GM18907 (cell line): ENCODE data around the gene ST3GAL4.
"Not testable (repeated sequence)": the region's sequence is repeated elsewhere in the genome, so short reads cannot be mapped to it uniquely, and the experiment has no call there.

Source experiments
- ATAC-seq: cut with Tn5 transposase; IDR thresholded peaks from one replicate; pipeline ENCODE4 v1.9.1; 2021; ENCODE audit warnings: mild to moderate bottlenecking, moderate library complexity; ENCODE audit not compliant: unreplicated experiment

Gene ST3GAL4

DNA sequence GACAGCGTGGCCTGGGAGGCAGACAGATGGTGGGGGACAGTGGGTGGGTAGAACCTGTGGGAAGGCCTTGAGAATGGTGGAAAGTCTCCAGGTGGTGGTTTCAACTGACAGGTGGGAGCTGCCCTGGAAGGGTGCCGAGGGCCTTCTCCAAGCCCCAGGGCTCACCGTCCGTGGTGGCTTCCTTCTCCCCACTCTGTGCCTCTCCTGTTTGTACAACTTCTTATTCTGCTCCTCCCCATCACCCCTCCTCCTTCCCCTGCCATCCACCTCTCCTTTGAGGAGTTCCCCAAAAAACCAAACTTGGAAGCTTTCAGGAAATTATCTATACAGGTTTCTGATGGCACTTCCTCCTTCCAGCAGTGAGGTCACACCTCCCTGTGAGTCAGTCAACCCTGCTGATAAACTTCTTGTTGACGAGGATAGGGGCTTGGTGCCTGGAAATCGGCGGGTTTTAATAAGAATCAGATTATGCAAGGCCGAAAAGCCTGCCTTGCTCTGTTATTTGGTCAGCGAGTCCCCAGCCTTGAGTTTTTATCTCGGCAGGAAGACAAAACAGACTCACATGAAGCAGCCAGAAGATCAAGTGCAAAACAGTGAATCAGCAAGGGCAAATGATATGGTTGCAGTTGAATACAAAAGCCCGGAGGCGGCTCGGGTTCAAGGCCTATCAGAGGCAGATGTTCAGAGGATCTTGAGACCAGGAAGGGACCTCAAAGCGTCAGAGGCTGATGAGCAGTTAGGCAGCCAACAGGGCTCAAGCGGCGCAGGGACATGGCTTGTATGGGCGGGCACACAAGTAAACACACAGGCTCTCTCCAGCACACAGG is 9.5 kb upstream of the ST3GAL4 start:
- ATAC-seq: no peak

DNA sequence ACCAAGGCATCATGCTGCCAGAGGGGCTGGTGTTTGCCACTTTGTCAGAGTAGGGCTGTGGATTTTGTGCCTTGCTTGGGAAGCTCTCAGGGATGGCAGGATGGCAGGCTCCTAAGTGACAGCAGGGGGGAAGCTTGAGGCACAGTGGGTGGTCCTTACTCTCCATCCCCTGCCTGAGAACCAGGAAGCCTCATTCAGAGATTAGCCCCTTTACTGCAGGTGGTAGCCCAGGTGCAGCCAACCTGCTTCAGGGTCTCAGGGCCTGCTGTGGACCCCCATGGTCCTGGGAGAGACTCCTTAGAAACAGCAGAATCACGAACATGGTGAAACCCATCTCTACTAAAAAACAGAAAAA is 8.9 kb upstream of the ST3GAL4 start:
- no peak for ATAC-seq

DNA sequence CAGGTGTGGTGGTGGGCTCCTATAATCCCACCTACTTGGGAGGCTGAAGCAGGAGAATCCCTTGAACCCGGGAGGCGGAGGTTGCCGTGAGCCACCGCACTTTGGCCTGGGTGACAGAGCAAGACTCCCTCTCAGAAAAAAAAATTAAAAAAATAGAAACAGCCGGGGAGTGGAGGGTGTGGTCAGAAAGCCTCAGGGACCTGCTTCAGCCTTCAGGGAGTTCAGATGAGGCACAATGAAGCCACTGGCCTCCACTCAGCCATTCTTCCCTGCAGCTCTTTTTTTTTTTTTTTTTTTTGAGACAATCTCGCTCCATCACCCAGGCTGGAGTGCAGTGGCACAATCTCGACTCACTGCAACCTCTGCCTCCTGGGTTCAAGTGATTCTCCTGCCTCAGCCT is 8.5 kb upstream of the ST3GAL4 start:
- not testable (repeated sequence) for ATAC-seq

DNA sequence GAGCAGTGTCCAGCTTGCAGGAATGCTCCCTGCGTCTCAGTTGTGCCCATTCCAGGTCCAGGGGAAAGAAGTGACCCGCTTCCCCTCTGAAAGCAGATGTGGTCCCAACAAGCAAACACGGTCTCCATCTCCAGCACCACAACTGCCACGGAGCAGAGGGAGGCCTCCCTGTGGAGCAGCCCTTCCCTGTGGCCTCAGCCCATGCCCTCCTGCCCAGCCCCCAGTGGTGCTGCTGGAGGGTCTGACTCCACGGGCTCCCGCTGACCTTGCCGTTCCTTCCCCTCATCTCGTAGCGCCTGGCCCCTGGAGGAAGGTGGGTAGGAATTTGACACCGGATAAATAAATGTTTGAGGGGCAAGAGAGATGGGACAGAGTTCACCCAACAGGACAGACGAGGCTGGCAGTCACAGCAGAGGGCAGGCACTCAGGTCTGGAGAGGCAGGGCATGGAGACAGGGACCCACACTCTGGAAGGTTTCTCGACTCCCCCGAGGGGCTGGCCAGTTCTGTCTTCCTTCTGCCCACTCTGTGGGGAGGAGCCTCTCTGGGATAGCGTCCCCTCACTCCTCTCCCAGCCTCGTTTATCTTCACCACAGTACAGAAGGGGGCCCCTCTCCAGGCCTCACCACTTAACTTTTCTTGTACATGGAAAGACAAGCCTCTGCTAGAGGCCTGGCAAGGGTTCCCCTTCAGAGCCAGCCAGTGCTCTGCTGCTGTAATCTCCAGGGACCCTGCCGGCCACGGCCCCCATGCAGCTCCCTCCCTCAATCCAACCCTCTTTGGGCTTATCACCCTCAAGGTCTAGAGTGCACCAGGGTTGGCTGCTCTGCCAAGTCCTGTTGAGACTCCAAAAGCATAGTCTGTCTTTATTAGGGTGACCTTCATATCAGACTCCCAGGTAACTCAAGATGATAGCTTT is 7.5 kb upstream of the ST3GAL4 start:
- ATAC-seq: no peak

DNA sequence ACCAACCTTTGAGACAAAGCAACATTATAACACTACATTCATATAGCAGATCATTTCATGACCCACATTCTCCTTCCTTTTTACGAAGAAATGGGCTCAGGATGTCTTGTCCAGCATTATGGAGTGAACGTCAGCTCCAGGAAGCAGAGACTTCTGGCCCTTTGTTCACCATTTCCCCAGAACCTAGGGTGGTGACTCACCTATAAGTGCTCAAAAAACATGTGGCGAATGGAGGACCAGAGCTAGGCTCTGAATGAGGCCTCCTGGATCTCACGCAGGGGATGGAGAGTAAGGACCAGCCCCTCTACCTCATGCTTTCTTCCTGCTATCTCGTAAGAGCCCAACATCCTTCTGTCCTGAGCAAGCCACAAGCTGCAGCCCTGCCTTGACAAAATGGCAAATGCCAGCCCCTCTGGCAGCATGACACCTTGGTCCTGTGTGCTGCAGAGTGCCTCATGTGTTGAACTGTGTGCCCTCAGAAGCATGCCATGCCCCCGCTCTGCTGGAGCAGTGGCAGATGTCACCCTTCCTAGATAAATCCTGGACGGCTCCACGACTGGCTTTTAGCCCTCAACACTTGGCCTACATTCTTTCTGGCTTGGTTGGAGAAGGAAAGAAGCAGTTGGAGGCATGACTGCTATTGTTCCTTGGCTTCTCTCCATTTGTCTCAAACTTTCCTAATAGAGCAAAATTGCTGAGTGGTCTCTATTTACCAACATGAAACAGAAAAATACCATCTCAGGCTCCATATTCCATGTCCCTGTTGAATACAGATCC is 6.5 kb upstream of the ST3GAL4 start:
- no peak for ATAC-seq

DNA sequence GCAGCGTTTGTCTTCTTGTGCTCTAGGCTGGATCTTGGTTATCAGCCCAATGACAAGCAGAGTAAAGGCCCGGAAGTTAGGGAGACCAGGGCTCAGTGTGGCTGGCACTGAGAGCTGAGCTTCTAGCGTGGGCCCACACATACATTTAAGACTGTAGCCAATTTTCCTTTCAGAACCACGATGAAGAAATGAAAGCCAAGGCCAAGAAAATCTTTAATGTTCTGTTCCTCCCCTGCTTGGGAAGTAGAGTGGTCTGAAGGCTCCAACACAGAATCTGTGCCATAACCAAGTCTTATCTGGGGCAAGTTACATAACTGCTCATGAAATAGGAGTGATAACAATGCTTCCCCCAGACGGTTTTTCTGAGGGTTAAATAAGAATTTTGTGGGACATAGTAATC is 4.7 kb upstream of the ST3GAL4 start:
- ATAC-seq: no peak

DNA sequence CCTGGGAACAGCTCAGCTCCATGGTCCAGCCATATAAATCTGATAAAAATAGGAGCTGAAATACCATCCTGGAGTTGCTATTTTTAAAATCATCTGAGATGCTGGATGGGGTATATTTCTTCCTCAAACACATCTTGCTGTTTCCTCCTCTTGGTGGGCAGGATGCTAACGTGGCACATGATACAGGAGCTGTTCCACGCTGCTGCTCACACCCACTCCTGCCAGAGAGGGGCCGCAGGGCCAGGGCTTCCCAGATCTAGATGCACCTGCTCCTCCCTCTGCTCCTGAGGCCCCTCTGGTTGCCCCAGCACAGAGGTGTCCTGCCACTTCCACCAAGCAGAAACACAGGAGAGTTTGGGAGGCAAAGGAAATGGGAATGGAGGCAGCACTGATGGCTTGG is 3.3 kb upstream of the ST3GAL4 start:
- ATAC-seq: no peak

DNA sequence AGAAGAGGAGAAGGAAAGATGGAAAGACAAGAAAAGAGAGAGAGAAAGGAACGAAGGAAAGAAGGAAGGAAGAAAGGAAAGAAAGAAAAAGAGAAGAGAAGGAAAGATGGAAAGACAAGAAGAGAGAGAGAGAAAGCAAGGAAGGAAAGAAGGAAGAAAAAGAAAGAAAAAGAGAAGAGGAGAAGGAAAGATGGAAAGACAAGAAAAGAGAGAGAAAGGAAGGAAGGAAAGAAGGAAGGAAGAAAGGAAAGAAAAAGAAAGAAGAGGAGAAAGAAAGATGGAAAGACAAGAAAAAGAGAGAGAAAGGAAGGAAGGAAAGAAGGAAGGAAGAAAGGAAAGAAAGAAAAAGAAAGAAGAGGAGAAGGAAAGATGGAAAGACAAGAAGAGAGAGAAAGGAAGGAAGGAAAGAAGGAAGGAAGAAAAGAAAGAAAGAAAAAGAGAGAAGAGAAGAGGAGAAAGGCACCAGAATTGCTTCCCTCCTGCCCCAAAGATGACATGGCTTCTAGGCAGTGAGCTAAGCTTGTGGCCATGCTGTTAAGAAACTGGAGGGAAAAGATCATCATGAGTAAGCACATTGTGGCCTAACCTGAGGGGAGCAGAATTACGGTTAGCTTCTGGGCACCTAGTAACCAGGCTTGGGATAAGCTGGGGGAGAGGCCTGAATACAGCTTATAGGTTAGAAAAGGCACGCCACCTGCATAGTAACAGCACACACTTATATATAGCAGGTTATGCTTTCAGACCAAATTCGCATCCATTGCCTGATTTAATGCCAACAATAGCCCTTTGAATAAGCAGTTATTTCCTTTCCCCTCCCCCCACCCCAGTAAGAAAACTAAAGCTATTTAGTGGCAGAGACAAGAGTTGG is 2.3 kb upstream of the ST3GAL4 start:
- no peak for ATAC-seq

DNA sequence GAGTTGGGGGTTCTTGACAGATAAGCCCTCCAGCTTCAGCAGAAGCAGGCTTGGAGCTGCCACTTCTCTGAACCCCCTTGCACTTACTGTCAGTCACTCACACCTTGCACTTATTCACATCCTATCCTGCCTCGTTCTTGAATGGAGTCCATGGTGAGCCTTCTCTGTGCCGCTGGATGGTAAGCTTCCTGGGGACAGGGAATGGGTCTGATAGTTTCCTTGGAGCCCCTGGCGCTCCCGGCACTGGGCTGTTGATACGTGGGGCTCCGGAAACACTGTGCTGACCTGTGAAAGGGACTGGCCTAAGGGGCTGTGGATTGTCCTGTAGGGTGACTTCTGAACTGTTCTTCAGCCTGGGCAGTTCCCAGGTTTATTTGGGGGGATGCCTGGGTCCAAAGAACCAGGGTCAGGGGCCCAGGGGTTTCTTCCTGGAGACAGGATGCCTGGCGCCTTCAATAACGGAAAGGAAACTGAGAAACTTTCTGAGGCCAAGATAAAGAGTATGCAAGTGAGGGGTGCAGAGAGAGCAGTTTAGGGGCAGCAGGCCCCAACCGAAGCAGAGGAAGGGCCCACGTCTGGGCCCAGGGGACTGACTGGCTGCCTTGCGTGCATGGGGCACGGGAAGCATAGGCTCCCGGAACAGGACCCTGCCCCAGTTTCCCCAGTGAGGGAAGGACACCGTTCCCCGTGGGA is 709 bp upstream of the ST3GAL4 start:
- peak; percentile 39 for ATAC-seq

DNA sequence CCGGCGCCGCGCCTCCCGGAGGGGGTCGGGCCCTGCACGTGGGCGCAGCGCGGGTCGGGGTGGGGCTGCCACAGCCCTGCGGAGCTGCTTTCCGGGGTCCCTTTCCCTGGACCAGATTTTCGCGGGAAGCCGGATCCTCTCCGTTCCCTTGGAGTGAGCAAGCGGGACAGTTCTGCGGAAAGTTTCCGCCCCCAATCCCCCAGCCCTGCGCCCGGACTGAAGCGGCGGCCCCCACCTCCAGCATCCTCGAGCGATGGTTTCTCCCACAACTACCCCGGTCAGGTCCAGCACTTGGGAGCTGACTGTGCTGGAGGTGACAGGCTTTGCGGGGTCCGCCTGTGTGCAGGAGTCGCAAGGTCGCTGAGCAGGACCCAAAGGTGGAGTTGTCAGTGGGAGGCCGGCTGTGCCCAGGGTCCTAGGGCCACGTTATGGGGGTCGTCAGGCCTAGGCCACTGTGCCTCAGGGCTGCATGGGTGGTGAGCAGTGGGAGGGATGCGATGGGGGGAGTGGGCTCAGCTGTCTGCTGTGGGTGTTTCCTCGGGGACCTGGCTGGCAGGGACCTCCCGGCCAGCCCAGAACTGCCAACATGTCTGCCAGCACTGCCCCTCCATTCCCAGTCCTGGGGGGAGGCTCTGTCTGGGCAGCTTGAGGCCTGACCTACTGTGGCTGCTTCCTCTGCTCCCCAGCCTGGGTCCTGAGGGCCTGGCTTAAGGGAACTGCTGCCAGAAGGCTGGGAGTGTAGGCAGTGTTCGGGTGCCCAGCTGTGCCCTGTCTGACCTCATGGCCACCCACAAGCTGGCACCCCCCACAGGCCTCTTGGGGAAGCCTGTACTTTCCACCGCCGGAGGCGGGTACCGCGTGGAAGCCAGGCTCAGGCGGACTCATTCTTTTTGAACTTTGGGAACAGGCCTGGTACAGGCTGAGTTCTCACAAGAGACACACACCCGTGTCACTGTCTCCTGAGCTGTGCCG is 726 bp downstream of the ST3GAL4 start:
- ATAC-seq: peak; percentile 16

DNA sequence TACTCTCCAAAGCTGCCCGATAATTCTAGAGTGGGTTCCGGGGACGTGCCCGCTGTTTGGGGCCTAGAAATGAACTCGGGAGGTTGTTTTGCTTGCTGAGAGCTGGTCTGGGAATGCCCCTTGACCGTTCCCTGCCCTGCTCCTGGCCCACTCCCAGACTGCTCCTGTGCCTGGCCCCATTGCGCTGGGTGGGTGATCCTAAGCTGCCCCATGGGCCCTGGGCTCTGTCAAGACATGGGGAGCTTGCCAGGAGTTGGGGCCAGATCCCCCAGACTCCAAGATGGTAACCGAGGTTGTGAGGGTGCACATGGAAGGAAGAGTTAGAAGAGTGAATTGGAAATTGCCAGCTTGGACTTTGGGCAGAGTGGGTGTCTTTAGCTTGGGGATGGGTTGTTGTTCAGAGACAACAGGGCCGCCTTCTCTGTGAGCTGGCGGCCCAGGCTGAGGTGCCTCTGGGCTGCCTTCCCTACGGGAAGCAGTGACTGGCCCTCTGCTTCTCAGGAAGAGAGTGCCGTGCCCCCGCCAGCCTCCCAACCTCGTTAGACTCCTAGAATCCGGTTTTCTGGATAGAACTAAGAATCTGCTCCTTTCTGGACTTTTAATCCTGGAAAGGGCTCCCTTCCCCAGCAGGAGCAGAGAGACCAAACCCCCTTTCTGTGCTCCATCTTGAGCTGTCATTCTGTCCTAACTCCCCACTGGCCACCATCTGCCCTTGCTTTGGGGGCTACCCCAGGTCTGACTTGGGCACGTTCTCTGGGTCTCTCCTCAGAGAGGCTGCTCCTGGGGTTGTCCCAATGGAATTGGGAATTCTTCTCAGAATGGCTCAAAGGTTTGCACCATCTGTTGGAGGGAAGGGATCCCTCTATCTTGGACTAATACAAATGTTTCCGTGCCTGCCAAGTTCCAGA is 1.8 kb downstream of the ST3GAL4 start:
- ATAC-seq: no peak

DNA sequence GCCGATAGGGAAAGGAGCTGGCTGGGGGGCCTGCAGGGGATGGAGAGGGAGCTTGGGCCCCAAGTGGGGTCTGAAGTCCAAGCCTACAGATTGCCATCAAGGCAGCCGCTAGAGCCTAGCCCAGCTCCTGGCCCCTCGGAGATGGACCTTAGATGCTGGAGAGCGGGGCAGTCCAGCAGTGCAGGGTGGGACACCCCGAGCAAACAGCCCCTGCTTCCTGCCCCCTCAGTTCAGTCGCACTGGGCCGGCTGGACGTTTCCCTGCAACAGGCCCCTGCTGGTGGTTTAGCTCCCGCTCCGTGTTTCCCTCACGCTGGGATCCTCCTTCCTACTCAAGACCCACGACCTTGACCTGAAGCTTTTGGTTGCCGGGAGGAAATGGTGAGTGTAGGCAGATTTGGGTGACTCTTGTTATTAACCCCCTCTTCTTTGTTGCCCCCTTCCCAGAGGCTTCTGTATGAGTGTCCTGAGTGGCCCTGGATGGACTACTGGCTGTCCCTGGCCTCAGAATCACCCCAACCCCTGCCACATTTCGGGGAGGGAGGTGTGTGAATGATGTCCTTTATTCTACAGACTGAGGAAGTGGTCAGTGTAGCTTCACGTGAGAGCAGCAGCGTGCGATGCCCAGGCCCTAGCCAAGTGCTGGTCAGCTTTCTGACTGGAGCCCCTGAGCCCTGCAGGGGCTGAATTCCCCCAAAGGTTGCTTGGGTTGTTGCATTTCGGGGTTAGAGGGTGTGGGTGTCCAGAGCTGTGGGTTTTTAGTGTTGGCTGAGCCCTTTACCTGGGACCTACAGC is 2.7 kb downstream of the ST3GAL4 start:
- no peak for ATAC-seq

DNA sequence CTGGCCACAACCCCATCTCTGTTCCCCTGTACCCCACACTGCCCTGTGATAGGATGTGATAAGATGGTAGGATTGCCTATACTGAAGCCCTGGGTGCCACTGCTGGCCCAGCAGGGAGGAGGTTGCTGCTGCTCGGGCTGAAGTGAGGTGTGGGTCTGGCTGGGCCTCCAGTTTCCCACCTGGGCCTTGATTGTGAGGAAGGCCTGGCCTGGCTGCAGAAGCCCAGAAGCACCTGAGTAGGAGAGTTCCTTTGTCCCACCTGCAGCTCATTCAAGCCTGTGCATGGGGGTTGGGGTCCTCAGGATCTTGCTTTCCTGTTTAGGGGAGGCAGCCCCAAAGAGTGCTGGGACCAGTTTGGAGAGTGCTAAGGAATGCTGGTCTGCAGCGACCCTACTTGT is 3.3 kb downstream of the ST3GAL4 start:
- no peak for ATAC-seq

DNA sequence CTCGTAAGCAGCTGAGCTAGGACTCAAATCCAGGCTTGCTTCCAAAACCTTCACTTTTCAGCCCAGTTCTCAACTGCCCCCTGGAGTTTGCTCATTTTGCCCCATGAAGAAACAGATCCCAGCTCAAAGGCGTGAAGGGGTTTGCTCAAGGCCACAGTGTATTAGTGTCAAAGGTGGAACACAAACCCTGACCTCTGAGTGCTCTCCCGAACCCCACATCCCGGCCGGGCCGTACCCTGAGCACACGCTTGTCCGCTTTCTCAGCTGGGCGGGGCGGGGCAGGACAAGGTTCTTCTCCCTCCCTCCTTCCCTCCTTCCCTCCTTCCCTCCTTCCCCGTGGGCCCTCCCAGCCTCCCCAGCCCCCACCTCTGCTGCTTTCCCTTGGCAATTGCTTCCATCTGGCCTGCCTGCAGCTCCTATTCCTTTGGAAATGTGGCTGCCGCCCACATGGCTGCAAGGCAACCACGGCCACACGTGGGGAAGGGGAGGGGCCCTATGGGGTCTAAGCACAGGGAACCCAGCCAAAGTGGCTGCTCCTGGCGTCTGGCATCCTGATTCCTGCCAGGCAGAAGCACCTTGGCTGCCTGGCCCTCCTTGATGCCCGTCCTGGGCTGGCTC is 4.1 kb downstream of the ST3GAL4 start:
- ATAC-seq: no peak

DNA sequence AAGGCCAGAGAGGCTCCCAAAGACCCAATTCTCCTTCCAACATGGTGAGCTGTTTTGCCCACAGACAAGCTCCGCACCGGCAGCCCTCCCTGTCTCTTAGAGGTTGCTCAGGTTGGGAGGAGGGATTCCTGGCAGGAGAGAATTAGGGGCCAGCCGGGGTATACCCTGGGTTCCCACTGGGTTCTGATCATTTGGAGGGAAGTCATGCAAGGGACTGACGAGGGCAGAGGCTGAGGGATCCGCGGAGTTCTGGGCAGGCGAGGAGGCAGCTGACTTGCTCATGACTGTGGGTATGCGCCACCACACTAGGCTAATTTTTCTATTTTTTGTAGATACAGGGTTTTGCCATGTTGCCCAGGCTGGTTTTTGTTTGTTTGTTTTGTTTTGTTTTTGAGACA is 4.6 kb downstream of the ST3GAL4 start:
- no peak for ATAC-seq

DNA sequence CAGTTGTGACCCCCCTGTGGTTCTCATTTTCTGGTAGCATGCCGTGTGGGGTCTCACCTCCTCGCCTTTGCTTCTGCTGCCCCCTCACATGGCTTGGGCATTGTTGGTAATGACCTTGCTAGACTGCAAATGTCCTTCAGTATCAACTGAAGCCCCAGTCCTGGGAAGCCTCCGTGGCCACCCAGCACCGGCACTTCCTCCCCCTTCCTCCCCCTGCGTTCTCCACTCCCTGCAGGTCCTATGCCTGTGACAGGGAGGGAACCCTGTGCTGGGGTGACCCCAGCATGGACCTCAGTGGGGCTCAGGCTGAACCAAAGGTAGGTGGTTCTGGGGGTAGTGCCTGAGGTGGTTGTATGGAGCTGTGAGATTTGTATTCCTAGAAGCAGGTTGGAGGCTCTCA is 5.9 kb downstream of the ST3GAL4 start:
- ATAC-seq: no peak
